ENCODE measurements around the gene NCAM1. TPM values are rescaled to one million over a fixed set of nuclear protein-coding genes. Genes with fewer than 3 reads are reported as not detected.

Gene NCAM1
- total and polyA plus RNA-seq, 9 of the 15 experiments (the other 6 are each of a cell fraction or from before 2014, with no cell fraction given), result 0.09 to 0.23 TPM; not detected in 7

GRCh38 chr11:113234888-113235287 is 273.7 kb downstream of the NCAM1 start:
- Histone ChIP-seq H3K4me2 (ENCODE audit: insufficient read depth, low read length) (no peak overlapping the region), H3K9me3 (replicated peaks; ENCODE audit: control insufficient read depth, insufficient read depth, low read depth, low read length) (no peaks in the 10 kb centered on the region), H4K20me1 (replicated peaks; ENCODE audit: control insufficient read depth, insufficient read depth, low read length) (no peaks in the 10 kb centered on the region), H3K79me2 (ENCODE audit: control insufficient read depth, insufficient read depth, low read length) (no peaks in the 10 kb centered on the region), H2AFZ (ENCODE audit: low read depth, low read length) (no peak overlapping the region), H3K36me3 (ENCODE audit: control insufficient read depth, insufficient read depth, low read length) (no peaks in the 10 kb centered on the region), H3K9me1 (ENCODE audit: control insufficient read depth, insufficient read depth, low read length) (no peaks in the 10 kb centered on the region), H3K9ac (ENCODE audit: insufficient read depth in 1 of 2, low read depth in 2 of 2, low read length in 2 of 2) (no peak overlapping the region), H3K4me3 (no peak overlapping the region), H3K27me3 (ENCODE audit: control insufficient read depth in 2 of 2, insufficient read depth in 2 of 2, low read length in 2 of 2) (peaks cover 8 to 43% of the 10 kb centered on the region in 2 experiments; a peak in 4 of 5 replicates), H3K4me1 (replicated peaks in 1 of 2; ENCODE audit: control insufficient read depth in 2 of 2, insufficient read depth in 2 of 2, low read length in 2 of 2) (no peaks in the 10 kb centered on the region), H3K27ac (ENCODE audit: extremely low read depth, low read depth, low read length) (no peak overlapping the region)
- intact Hi-C loops (cut with micrococcal nuclease), result no loop called here
- TF ChIP-seq ZNF717 (CRISPR knock-in tag; IDR thresholded peaks at IDR 0.05) (no peak), GTF2A2 (tag; IDR thresholded peaks at IDR 0.05) (no peak), RUNX1 (IDR thresholded peaks at IDR 0.05; ENCODE audit: low read depth) (no peak)
- no peak for DNase-seq (ENCODE audit: extremely low read depth in 1 of 4, low spot score in 3 of 4)
- CTCF ChIA-PET (ENCODE audit: low intra/inter-chr PET ratio), result no interaction called here
- POLR2A ChIA-PET, result interaction anchor here (1.2 kb wide), 1 partner anchor 40 kb away, joined by 3 read pairs; no protein-coding TSS in a partner anchor
- in situ Hi-C loops (cut with MboI), result no loop called here
- FAIRE-seq, result no peak
- WGBS (ENCODE audit: insufficient coverage, low coverage, missing lambda C conversion rate), result 2% methylated on average over 14 of the region's 14 CpGs
- no peak for ATAC-seq
- no TSS peak for BruUV-seq (replicated peaks)

GRCh38 chr11:113237261-113237660 is 276.0 kb downstream of the NCAM1 start:
- intact Hi-C loops (cut with micrococcal nuclease) (no loop called here), in situ Hi-C loops (cut with MboI) (no loop called here)
- H3K4me2 ChIP-seq (ENCODE audit: insufficient read depth, low read length), result no peak overlapping the region
- H4K20me1 ChIP-seq (replicated peaks; ENCODE audit: control insufficient read depth, insufficient read depth, low read length), result no peaks in the 10 kb centered on the region
- WGBS (ENCODE audit: insufficient coverage, low coverage, missing lambda C conversion rate), result 0% methylated on average over 4 of the region's 4 CpGs
- no peak overlapping the region for H3K27ac ChIP-seq (ENCODE audit: extremely low read depth, low read depth, low read length)
- no peaks in the 10 kb centered on the region for H3K9me3 ChIP-seq (replicated peaks; ENCODE audit: control insufficient read depth, insufficient read depth, low read depth, low read length)
- peaks cover 11 to 54% of the 10 kb centered on the region in 2 experiments; a peak in 4 of 5 replicates for H3K27me3 ChIP-seq (ENCODE audit: control insufficient read depth in 2 of 2, insufficient read depth in 2 of 2, low read length in 2 of 2)
- CTCF ChIA-PET (ENCODE audit: low intra/inter-chr PET ratio), result no interaction called here
- no TSS peak for BruUV-seq (replicated peaks)
- no peak overlapping the region for H3K4me3 ChIP-seq
- no peak for DNase-seq (ENCODE audit: extremely low read depth in 1 of 4, low spot score in 3 of 4)
- H3K4me1 ChIP-seq (replicated peaks in 1 of 2; ENCODE audit: control insufficient read depth in 2 of 2, insufficient read depth in 2 of 2, low read length in 2 of 2), result no peaks in the 10 kb centered on the region
- no peak for TF ChIP-seq ZNF121 (CRISPR knock-in tag; conservative IDR thresholded peaks at IDR 0.05)
- no peak overlapping the region for H2AFZ ChIP-seq (ENCODE audit: low read depth, low read length)
- FAIRE-seq, result no peak
- H3K9me1 ChIP-seq (ENCODE audit: control insufficient read depth, insufficient read depth, low read length), result no peaks in the 10 kb centered on the region
- no peaks in the 10 kb centered on the region for H3K36me3 ChIP-seq (ENCODE audit: control insufficient read depth, insufficient read depth, low read length)
- ATAC-seq, result no peak
- H3K79me2 ChIP-seq (ENCODE audit: control insufficient read depth, insufficient read depth, low read length), result no peaks in the 10 kb centered on the region
- no peak overlapping the region for H3K9ac ChIP-seq (ENCODE audit: insufficient read depth in 1 of 2, low read depth in 2 of 2, low read length in 2 of 2)
- POLR2A ChIA-PET, result no interaction called here

Data from K562 (cell line).